GM10847 (cell line): ENCODE results near the gene SUSD6.

Experiments
- POLR2A ChIP-seq: IDR thresholded peaks from 2 replicates; pipeline ENCODE4 v1.6.1; 2011; ENCODE audit not compliant: insufficient read length; ENCODE audit errors: extremely low read depth

The SUSD6 gene

GRCh38 chr14:69685716-69686115 lies 74.3 kb downstream of the SUSD6 start:
- no peak for TF ChIP-seq POLR2A

- no peak for TF ChIP-seq POLR2A
Measured at GRCh38 chr14:69687606-69688298, 76.4 kb downstream of the SUSD6 start.

GRCh38 chr14:69688299-69688649 lies 76.9 kb downstream of the SUSD6 start:
- TF ChIP-seq POLR2A: no peak

GRCh38 chr14:69690042-69690441 lies 78.6 kb downstream of the SUSD6 start:
- TF ChIP-seq POLR2A: no peak

GRCh38 chr14:69692594-69692993 lies 81.2 kb downstream of the SUSD6 start:
- no peak for TF ChIP-seq POLR2A

- no peak for TF ChIP-seq POLR2A
Measured at GRCh38 chr14:69693145-69693544, 81.7 kb downstream of the SUSD6 start.

- no peak for TF ChIP-seq POLR2A
Measured at GRCh38 chr14:69693801-69694729, 82.7 kb downstream of the SUSD6 start.

GRCh38 chr14:69694730-69695281 lies 83.4 kb downstream of the SUSD6 start:
- no peak for TF ChIP-seq POLR2A

- no peak for TF ChIP-seq POLR2A
Measured at GRCh38 chr14:69695322-69696203, 84.2 kb downstream of the SUSD6 start.

- TF ChIP-seq POLR2A: no peak
Measured at GRCh38 chr14:69696204-69696527, 84.8 kb downstream of the SUSD6 start.

- no peak for TF ChIP-seq POLR2A
Measured at GRCh38 chr14:69696633-69697557, 85.5 kb downstream of the SUSD6 start.

- TF ChIP-seq POLR2A: no peak
Measured at GRCh38 chr14:69698572-69698971, 87.2 kb downstream of the SUSD6 start.

GRCh38 chr14:69699748-69700303 lies 88.4 kb downstream of the SUSD6 start:
- no peak for TF ChIP-seq POLR2A

- TF ChIP-seq POLR2A: no peak
Measured at GRCh38 chr14:69700575-69700974, 89.2 kb downstream of the SUSD6 start.
